ENCODE measurements around the gene ZSCAN25.

GRCh38 chr7:99629643-99630042, 12.9 kb downstream of the ZSCAN25 start:
- TF ChIP-seq CTCF (IDR thresholded peaks at IDR 0.05), result no peak
- TF ChIP-seq POLR2A (IDR thresholded peaks at IDR 0.05), result no peak

Measured in vagina (tissue), 2 donors.